GM18873 (cell line): Measurements from ENCODE around the gene ADAMTS17.
"Not testable (repeated sequence)": the region's sequence is repeated elsewhere in the genome, so short reads cannot be mapped to it uniquely, and the experiment has no call there.

Source experiments
- ATAC-seq: cut with Tn5 transposase; IDR thresholded peaks from one replicate; pipeline ENCODE4 v1.9.1; 2021; ENCODE audit warnings: mild to moderate bottlenecking, moderate library complexity, moderate number of reproducible peaks; ENCODE audit not compliant: unreplicated experiment, low FRiP score

ADAMTS17 gene

GRCh38 chr15:100066521-100067280 lies 275.1 kb downstream of the ADAMTS17 start:
- ATAC-seq = not testable (repeated sequence)

- no peak for ATAC-seq
Measured at GRCh38 chr15:100061944-100062343, 279.8 kb downstream of the ADAMTS17 start.

GRCh38 chr15:100060276-100060926 lies 281.4 kb downstream of the ADAMTS17 start:
- ATAC-seq = no peak

- ATAC-seq = no peak
Measured at GRCh38 chr15:100059521-100059920, 282.3 kb downstream of the ADAMTS17 start.

GRCh38 chr15:100059094-100059493 lies 282.7 kb downstream of the ADAMTS17 start:
- no peak for ATAC-seq

- no peak for ATAC-seq
Measured at GRCh38 chr15:100058458-100058857, 283.3 kb downstream of the ADAMTS17 start.

- ATAC-seq = no peak
Measured at GRCh38 chr15:100057281-100057680, 284.5 kb downstream of the ADAMTS17 start.

GRCh38 chr15:100056411-100057072 lies 285.2 kb downstream of the ADAMTS17 start:
- ATAC-seq = no peak

GRCh38 chr15:100055821-100056220 lies 286.0 kb downstream of the ADAMTS17 start:
- ATAC-seq = no peak

GRCh38 chr15:100054539-100054938 lies 287.2 kb downstream of the ADAMTS17 start:
- no peak for ATAC-seq

- no peak for ATAC-seq
Measured at GRCh38 chr15:100053474-100054121, 288.2 kb downstream of the ADAMTS17 start.

- no peak for ATAC-seq
Measured at GRCh38 chr15:100052716-100053473, 288.9 kb downstream of the ADAMTS17 start.

- ATAC-seq = no peak
Measured at GRCh38 chr15:100050877-100051786, 290.6 kb downstream of the ADAMTS17 start.

GRCh38 chr15:100049936-100050876 lies 291.6 kb downstream of the ADAMTS17 start:
- no peak for ATAC-seq

- ATAC-seq = no peak
Measured at GRCh38 chr15:100049483-100049882, 292.3 kb downstream of the ADAMTS17 start.

- ATAC-seq = no peak
Measured at GRCh38 chr15:100048736-100049135, 293.0 kb downstream of the ADAMTS17 start.

- ATAC-seq = no peak
Measured at GRCh38 chr15:100043692-100044091, 298.1 kb downstream of the ADAMTS17 start.

- ATAC-seq = no peak
Measured at GRCh38 chr15:100043068-100043641, 298.6 kb downstream of the ADAMTS17 start.
